ENCODE data around the gene ATP9B. TPM values are rescaled to one million over a fixed set of nuclear protein-coding genes. Genes with fewer than 3 reads are reported as not detected.

ATP9B gene
- total RNA-seq, 1 experiment from 2014 or later = 20.9 TPM

- H3K9me3 Mint-ChIP-seq = no peaks in the 10 kb centered on the region
- no peak overlapping the region for H3K27ac ChIP-seq (ENCODE audit: insufficient read length, low read depth, low read length)
- no peak for TF ChIP-seq CTCF (conservative IDR thresholded peaks at IDR 0.05)
- no peak overlapping the region for H4K8ac ChIP-seq (replicated peaks; ENCODE audit: insufficient read length, low read depth, low read length)
- no peak overlapping the region for H3K4me2 ChIP-seq (ENCODE audit: insufficient read depth, insufficient read length, low read length)
- H3K56ac ChIP-seq (ENCODE audit: insufficient read length, low read depth, low read length) = no peak overlapping the region
- no peak overlapping the region for H3K9ac ChIP-seq (ENCODE audit: extremely low read depth, insufficient read length, low read length)
- no peak for DNase-seq
- H3K27ac Mint-ChIP-seq = no peak overlapping the region
- peaks cover 4 to 5% (median 4%) of the 10 kb centered on the region in 3 experiments; a peak in 4 of 7 replicates for H3K36me3 Mint-ChIP-seq (ENCODE audit: insufficient read depth in 1 of 3, low read depth in 3 of 3)
- H2AK5ac ChIP-seq (ENCODE audit: insufficient read length, low read length) = no peak overlapping the region
- no peak overlapping the region for H3K23ac ChIP-seq (ENCODE audit: insufficient read length, low read depth, low read length)
- H3K79me2 ChIP-seq (ENCODE audit: insufficient read depth, low read length) = no peaks in the 10 kb centered on the region
- H3K79me1 ChIP-seq (ENCODE audit: insufficient read depth, low read depth, low read length, poor library complexity, severe bottlenecking) = no peaks in the 10 kb centered on the region
- H4K91ac ChIP-seq (ENCODE audit: insufficient read length, low read depth, low read length) = no peak overlapping the region
- no peak overlapping the region for H3K4me3 Mint-ChIP-seq
- no peak overlapping the region for H3K18ac ChIP-seq (ENCODE audit: insufficient read length, low read depth, low read length)
- no peak overlapping the region for H3T11ph ChIP-seq (ENCODE audit: low read length)
- 0 out of 2 replicates have a peak, but pooled peaks cover 2% of the 10 kb centered on the region for H3K4me1 ChIP-seq (ENCODE audit: insufficient read depth, low read length)
- H3K23me2 ChIP-seq (ENCODE audit: insufficient read length, low read depth, low read length, poor library complexity, severe bottlenecking) = no peaks in the 10 kb centered on the region
- H2BK120ac ChIP-seq (ENCODE audit: low read depth, low read length, poor library complexity, severe bottlenecking) = no peak overlapping the region
- no peak overlapping the region for H2BK15ac ChIP-seq (ENCODE audit: low read depth, low read length)
- H3K4ac ChIP-seq (ENCODE audit: low read depth, low read length) = no peak overlapping the region
- H3K27me3 ChIP-seq (ENCODE audit: insufficient read depth, low read length) = no peaks in the 10 kb centered on the region
- no peaks in the 10 kb centered on the region for H3K9me3 ChIP-seq (ENCODE audit: control insufficient read depth, low read depth, low read length)
- no peak overlapping the region for H2BK5ac ChIP-seq (ENCODE audit: insufficient read length, low read length)
- peaks cover 8% of the 10 kb centered on the region for H3K27me3 Mint-ChIP-seq (ENCODE audit: low read depth)
- no peak overlapping the region for H2BK12ac ChIP-seq (ENCODE audit: insufficient read length, low read depth, low read length)
- no peak overlapping the region for H2BK20ac ChIP-seq (ENCODE audit: low read depth, low read length, poor library complexity, severe bottlenecking)
- no peak overlapping the region for H3K14ac ChIP-seq (ENCODE audit: insufficient read depth, low read length)
- no peak overlapping the region for H4K5ac ChIP-seq (ENCODE audit: insufficient read length, low read depth, low read length)
- no peak overlapping the region for H2AFZ ChIP-seq (ENCODE audit: low read length)
- peaks cover 24 to 27% of the 10 kb centered on the region in 2 experiments for H3K4me1 Mint-ChIP-seq
- H4K20me1 ChIP-seq (ENCODE audit: control insufficient read depth, insufficient read depth, insufficient read length) = no peaks in the 10 kb centered on the region
- WGBS (ENCODE audit: extremely low coverage, insufficient read length, low lambda C conversion rate) = no CpG with 5 or more reads among the region's 10 CpGs
These were observed 108.9 kb downstream of the ATP9B start for GRCh38 chr18:79178113-79178531.
